HepG2 (cell line): ENCODE results near the gene RBBP8NL. TPM values are rescaled to one million over a fixed set of nuclear protein-coding genes. Genes with fewer than 3 reads are reported as not detected.

Experiments used
- ATF7-NPFF ChIP-seq: sonication (generic); formaldehyde crosslinking; IDR thresholded peaks from 2 replicates; pipeline ENCODE4 v1.8.1; 2023; ENCODE audit warnings: mild to moderate bottlenecking, low read depth, missing genetic modification reagents, moderate library complexity
- CREB3 ChIP-seq: sonication (generic); formaldehyde crosslinking; IDR thresholded peaks from 2 replicates; pipeline ENCODE4 v1.5.0; 2020; ENCODE audit warnings: missing genetic modification reagents
- DMTF1 ChIP-seq: sonication (generic); formaldehyde crosslinking; IDR thresholded peaks from 2 replicates; pipeline ENCODE4 v1.4.0; 2020; ENCODE audit warnings: mild to moderate bottlenecking, missing genetic modification reagents
- ELF4 ChIP-seq: sonication (generic); formaldehyde crosslinking; IDR thresholded peaks from 2 replicates; pipeline ENCODE4 v1.5.0; 2020; ENCODE audit warnings: missing genetic modification reagents, mild to moderate bottlenecking, moderate library complexity, borderline replicate concordance
- GMEB2 ChIP-seq: IDR thresholded peaks from 2 replicates; pipeline ENCODE4 v1.6.1; 2016; ENCODE audit warnings: missing biosample characterization, missing genetic modification reagents, low read depth
- GZF1 ChIP-seq: sonication (generic); formaldehyde crosslinking; IDR thresholded peaks from 2 replicates; pipeline ENCODE4 v1.5.1; 2020; ENCODE audit warnings: mild to moderate bottlenecking, missing genetic modification reagents
- ZFP41 ChIP-seq: sonication (generic); formaldehyde crosslinking; IDR thresholded peaks from 2 replicates; pipeline ENCODE4 v1.4.0; 2020; ENCODE audit warnings: mild to moderate bottlenecking, missing genetic modification reagents, borderline replicate concordance
- ZNF121 ChIP-seq: sonication (generic); formaldehyde crosslinking; IDR thresholded peaks from 2 replicates; pipeline ENCODE4 v1.5.0; 2020; ENCODE audit warnings: mild to moderate bottlenecking, missing genetic modification reagents
- ZNF407 ChIP-seq: sonication (generic); formaldehyde crosslinking; IDR thresholded peaks from one replicate; pipeline ENCODE4 v1.5.1; 2020; ENCODE audit warnings: mild to moderate bottlenecking, missing genetic modification reagents; ENCODE audit errors: not compliant biosample characterization
- ZNF749 ChIP-seq: sonication (generic); formaldehyde crosslinking; IDR thresholded peaks from 2 replicates; pipeline ENCODE4 v1.8.0; 2022; ENCODE audit warnings: mild to moderate bottlenecking, missing genetic modification reagents, moderate library complexity, borderline replicate concordance
- ZNF839 ChIP-seq: sonication (generic); formaldehyde crosslinking; IDR thresholded peaks from 2 replicates; pipeline ENCODE4 v1.4.0; 2020; ENCODE audit warnings: missing genetic modification reagents, mild to moderate bottlenecking, borderline replicate concordance
- ZNF841 ChIP-seq: sonication (generic); formaldehyde crosslinking; IDR thresholded peaks from 2 replicates; pipeline ENCODE4 v1.8.1; 2023; ENCODE audit warnings: missing genetic modification reagents, borderline replicate concordance
- polyA plus RNA-seq, 8 experiments: library from polyadenylated mRNA; depleted of rRNA in 3 of 8; stranded (reverse) in 7 of 8; unstranded in 1 of 8; fragments of >200 nt; fragmentation: Illumina TruSeq in 4 of 8; extraction: Trizol in 4 of 8; gene quantifications; 2 replicates each; pipeline versions ENCODE4 v1.2.1 to v1.2.3, GENCODE V29; 2011 to 2016; ENCODE audit warnings: low read depth in 4 of 8, missing spikeins in 1 of 8, mixed read lengths in 1 of 8; ENCODE audit not compliant: insufficient read depth in 1 of 8
- total RNA-seq, 5 experiments: library from RNA; depleted of rRNA; stranded (reverse); fragments of >200 nt; fragmentation: Illumina TruSeq; extraction: Trizol; gene quantifications; 2 replicates each; pipeline ENCODE4 v1.2.3, GENCODE V29; 2016; ENCODE audit warnings: low read depth in 1 of 5

Gene RBBP8NL
- total and polyA plus RNA-seq, 2 of the 13 experiments (the other 11 are each of a cell fraction or from before 2014, with no cell fraction given) = 0.69 to 0.86 TPM

GRCh38 chr20:62368976-62369814, 58.1 kb downstream of the RBBP8NL start (continued):
- TF ChIP-seq ZNF749 (0 out of 2 replicates have a peak, but pooled peaks have one; percentile 45), GZF1 (no peak), ATF7-NPFF (CRISPR knock-in tag) (peak; percentile 61; the same call in 1 of the 2 replicates), ZNF407 (CRISPR knock-in tag) (no peak), GMEB2 (CRISPR knock-in tag) (no peak), DMTF1 (CRISPR knock-in tag) (no peak), ZNF839 (CRISPR knock-in tag) (no peak), CREB3 (CRISPR knock-in tag) (0 out of 2 replicates have a peak, but pooled peaks have one; percentile 40), ZNF841 (no peak), ZFP41 (CRISPR knock-in tag) (no peak), ELF4 (no peak), ZNF121 (CRISPR knock-in tag) (peak; percentile 10; the same call in 1 of the 2 replicates)
